NCI-H345 (cell line): ENCODE measurements around the gene HOXB6.

Experiments
- DNase-seq: peaks from one replicate; lab custom pipeline; 2025; lab: John Stamatoyannopoulos, UW

HOXB6 gene

DNA sequence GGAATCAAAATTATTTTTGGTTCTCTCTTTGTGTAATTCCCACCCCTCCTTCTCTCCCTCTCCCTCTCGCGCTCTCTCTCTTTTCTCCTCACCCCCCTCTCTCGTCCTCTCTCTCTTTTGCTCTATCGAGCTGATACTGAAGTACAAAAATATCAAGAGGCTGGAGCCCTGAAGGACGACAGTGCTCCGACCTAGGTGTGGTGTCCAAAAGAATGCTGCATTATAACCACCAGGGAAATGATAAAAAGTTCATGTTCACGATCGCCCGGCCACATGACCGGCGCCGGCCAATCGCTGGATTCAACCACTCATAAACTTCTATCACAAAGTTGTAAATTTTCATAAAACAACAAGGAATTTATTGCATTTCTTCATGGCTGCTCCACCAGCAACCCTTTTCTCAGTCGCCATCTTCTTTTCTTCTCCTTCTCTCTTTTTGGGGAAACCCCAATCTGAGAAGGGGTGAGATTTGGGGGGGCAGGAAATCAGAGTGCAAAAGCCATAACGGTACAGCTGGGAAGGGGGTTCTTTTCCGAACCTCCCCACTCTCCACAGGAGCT lies at the start of gene HOXB6:
Gene HOXB6 (minus strand): TSS at position 217 of the 560 bp plus-strand sequence. CDS start 6,836 bp downstream, outside the sequence.
- no peak for DNase-seq

DNA sequence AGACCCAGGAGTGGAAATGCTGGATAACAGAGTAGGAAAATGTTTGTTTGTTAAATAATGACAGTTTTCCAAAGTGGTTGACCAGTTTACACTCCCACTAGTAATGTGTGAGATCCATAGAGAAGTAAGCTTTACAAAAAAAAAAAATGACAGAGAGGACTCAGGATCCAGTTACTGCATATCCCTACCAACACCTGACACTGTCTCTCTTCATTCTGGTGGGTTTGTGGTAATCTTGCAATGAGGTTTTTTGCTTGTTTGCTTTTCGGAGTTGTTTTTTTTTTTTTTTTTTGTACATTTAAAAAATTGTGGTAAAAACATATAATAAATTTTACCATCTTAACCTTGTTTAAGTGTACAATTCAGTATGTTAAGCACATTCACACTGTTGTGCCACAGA lies 45.0 kb upstream of the HOXB6 start:
- no peak for DNase-seq

DNA sequence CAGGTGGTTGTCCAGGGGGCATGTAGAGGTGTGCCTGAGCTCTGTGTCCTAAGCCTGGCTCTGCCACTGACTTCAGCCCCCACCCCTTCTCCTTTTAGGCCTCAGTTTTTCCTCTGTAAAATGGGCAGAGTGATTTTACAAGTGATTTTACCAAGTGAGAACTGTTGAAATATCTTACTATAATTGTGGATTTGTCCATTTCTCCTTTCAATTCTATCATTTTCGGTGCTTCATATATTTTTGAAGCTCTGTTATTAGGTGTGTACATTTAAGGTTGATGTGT lies 43.1 kb upstream of the HOXB6 start:
- DNase-seq: no peak

DNA sequence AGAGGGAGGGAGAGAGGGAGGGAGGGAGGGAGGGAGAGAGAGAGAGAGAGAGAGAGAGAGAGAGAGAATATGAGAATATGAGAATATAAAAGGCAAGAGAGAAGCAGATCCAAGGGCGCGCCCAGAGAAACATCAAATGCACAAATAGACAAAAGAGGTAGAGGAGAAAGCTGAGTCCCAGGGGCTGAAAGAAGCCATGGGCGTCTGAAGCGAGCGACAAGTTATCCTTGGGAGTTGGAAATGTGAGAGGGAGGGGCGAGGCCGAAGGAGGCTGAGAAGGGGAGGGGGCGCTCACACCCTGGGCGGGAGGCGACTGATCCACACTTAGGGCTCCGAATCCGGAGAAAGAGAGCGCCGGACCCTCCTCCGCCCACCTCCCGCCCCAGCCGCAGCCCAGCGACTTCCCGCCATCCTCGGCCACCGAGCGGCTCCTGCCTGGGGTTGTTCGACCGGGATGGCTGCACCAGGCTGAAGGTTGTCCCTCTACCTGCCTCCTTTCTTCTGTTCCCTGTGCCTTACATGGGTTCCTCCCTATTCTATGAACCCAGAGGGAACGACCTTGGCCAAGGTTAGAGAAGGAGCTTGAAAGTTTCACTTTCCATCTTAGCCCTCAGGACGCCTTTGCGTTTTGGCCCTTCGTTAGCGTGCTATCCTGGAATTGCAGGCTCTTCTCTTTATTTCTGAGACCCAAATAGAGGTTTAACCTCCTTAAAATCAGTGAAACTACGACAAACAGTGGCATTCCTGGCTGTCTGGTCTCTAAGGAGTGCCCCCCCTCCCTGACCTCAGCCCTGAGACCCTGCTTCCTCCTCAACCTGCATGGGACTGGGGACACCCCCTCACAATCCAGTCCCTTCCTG lies 42.5 kb upstream of the HOXB6 start:
- no peak for DNase-seq

DNA sequence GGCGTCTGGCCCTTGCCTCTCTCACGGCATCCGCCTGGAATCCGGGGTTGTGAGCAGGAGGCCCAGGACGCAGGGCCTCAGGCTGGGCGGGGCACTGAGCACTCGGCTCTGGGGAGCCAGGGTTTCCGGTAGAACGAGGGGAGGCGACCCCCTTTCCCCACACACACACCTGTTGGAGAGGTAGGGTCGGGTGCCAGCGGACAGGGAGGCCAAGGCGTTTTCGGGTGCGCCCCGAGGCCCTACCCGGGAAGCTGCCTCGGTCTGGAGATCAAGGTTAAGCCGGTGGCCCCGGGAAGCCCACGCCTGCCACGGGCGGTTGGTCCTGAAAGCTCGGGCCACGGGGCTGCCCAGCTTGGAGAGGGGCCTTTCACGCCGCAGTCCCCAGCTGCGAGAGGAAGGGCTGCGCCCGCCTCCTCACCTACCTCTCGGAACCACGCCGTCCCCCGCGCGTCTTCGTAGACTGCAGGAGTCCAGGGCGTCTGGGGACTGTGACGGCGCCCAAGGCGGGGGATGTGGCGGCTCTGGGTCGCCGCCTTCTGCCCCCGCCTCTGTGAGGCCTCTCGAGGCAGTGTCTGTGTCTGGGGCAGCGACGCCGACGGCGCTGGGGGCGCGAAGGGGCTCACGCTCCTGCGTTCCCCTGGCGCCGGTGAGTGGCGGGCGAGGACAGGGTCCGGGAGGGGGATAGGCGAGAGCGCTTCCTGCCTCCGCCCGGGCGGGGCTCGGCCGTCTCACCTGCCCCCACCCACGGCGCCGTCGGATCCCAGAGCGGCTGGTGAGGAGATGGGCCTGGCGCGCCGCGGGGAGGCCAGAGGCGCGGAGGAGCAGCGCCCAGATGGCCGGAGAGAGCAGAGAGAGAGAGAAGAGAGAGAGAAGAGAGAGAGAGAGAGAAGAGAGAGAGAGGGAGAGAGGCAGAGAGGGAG lies 41.7 kb upstream of the HOXB6 start:
- DNase-seq: no peak

DNA sequence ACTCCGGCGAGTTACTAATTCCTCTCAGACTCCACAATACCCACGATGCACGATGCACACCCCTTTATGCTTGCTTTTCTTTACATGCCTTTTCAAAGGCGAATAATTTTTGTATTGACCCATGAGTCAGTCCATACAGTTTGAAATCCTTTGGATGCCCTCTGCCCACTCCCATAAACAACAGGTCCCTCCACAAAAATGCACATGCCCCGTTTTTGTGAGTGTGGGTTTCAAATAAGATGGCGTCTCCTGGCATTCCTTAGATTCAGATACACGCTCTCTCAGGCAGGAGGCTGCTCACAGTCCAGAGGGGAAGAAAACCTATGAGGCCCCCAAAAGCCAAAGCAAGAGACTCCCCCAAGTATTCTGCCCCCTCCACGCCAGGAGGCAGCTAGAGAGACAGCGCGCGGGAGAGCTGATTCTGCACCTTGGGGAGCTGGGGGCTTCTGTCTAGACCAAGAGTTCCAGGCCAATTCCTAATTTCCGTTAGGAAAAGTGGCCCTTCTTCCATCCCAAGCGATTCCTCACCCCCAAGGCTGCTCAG lies 40.9 kb upstream of the HOXB6 start:
- DNase-seq: no peak

DNA sequence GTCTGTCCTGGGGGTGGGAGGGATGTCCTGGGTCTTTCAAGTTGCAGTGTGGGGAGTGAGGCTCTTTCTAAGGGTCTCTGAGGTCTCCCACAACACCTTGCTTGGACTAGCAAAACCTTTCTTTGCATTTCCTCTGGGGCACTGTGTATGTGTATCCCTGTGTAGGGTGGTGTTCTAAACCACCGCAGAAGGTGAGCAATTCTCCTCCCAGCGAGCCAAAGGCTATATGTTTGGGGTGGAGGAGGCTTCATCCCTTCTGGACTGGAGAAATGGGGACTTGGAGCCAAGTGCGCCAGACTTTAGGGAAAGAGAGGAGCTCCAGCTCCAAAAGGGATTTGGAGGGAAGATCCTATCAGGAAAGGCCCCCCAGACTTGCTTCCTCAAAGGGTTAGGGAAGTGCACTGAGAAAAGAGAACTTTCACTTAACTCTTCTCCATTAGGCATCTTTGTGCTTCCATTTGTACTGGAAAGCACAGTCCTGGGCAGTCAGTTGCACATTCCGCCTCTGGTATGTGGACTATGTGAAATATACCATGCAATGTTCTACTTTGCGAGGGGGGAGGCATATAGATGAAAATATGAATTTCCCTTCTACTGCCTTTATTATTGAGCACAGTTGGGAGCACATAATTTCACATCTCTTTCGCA lies 40.2 kb upstream of the HOXB6 start:
- no peak for DNase-seq

DNA sequence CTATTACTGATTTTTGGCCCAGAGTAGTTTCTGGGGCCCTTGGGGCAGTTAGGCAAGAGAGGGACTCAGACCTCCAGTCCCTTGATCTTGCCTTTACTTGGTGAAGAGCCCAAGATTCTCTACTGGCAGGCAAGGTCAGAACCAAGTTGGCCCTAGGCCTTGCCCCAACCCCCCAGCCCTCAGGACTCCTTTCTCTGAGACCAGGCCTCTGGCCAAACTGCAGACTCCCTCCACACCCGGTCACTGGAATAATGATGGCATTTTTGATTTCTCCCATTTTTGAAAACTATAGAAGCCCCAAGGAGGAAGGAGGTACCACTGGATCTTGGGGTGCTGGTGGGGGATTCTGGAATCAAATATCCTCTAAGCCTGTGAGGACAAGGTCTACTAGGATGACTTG lies 39.4 kb upstream of the HOXB6 start:
- no peak for DNase-seq

DNA sequence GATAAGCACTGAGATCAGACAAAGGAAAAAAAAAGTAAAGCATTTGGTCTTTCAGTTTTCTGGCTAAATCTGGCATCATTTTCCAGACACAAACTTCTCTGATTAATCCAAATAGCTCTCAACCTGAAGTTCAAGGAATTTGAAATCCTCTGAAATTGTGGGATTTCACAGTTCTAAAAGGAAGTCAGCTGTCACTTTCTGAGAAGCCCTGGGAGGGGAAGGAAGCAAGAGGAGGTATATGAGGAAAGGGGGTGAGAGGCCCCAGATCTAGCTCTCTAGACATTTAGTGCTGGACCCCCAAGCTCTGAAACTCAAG lies 38.9 kb upstream of the HOXB6 start:
- DNase-seq: no peak

DNA sequence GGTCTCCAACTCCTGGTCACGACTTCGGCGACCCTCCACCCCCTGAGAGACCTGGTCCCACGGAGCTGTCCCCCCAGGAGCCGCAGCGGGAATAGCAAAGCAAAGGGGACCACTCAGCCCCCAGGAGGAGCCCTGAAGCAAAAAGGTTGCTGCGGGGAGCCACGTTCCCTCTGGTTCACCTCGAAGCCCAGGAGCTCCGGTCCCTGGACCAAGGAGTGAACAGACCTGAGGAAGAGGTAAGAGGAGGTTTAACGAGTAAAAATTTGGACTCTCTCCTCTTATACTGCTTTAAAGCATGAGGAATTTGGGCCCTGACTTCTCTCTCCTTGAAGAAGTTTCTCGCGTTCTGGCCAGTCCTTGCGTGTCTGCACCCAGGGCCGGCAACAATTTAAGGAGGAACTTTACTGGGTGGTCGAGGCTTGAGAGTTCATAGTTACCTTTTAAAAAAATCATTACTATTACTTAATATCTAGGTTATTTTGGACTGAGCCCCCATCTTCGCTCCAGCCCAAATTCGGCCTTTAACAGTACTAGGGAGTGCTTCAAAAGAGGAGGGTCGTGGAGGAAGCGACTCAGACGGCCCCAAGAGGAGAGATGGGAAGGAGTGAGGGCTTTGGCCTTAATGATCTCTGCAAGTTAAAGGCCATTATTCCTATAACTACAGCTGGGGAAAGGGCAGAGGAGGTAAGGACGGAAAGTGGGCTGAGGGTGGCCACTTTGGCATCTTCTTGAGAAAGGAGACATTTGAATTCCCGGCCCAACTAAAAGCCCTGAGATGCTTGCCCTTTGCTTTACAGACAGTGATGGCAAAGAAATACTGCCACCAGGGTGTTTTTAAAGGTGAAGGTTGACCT lies 38.3 kb upstream of the HOXB6 start:
- DNase-seq: no peak

DNA sequence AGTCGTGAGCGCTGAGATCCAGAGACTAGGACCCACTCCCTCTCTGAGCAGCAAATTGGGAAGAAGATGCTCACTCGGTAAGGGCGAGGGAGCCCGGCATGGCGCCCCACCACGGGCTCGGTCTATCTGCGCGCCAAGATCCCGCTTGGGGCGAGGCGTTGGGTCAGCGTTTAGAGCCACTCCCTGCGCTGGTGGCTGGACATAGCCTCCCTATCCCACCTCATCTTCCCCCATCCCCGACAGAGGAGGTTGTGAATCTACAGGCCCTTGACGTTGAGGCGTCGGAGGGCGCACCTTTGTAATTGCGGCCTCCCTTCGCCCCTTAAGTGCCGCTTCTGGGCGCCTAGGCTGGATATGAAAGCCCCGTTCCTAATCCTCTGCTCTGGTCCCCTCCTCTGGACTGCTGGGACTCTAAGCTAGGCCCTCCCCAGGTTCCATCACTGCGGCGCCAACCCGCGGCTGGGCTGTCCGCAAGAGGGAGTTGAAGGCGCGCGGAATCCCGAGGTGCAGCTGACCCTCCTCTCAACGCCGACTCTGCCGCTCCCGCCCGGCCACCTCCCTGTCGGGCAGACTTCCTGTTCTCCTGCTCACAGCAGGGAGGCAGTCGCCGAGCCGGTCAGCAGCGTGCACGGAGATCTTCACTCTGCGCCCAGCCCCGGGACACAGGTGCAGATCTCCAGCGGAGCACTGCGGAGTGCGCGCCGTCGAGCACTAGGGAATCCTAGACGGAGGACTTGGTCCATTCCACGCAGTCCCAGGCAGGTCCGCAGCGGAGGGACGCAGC lies 37.5 kb upstream of the HOXB6 start:
- no peak for DNase-seq

DNA sequence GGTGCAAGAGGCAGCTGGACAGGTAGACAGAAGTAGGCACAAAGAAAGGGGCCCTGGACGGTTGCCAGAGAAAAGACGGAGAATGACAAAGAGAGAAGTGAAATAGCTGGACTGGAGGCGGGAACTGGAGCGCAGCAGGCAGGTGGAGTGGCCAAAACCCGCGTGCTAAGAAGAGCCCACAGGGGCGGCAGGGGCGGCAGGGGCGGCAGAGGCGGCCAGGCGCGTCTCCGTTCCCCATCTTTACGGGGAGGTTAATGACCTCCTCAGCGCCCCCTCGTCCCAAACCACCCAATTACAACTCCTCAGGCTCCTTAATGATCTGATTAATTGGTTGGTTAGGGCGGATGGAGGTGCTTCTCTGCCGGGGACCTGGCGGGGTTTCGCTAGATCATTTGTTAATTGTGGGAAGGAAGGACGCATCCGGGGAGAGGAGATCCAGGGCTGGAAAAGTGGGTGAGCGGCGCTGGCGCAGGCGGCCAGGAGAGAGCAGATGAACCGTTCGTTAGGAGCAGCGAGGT lies 36.8 kb upstream of the HOXB6 start:
- no peak for DNase-seq

DNA sequence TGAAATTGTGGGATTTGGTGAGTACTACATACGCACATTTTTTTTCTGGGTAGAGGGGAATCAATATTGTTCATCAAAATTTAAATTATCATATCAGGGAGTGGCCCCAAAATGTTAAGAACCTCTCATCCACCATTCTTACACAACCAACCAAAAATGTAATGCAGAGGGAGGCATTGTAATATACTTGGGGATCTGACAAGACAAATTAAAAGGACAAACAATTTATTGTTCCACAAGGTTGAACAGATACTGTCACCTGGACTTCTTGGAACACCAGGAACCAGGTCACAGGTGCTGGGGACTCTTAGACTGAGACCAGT lies 36.0 kb upstream of the HOXB6 start:
- DNase-seq: no peak

DNA sequence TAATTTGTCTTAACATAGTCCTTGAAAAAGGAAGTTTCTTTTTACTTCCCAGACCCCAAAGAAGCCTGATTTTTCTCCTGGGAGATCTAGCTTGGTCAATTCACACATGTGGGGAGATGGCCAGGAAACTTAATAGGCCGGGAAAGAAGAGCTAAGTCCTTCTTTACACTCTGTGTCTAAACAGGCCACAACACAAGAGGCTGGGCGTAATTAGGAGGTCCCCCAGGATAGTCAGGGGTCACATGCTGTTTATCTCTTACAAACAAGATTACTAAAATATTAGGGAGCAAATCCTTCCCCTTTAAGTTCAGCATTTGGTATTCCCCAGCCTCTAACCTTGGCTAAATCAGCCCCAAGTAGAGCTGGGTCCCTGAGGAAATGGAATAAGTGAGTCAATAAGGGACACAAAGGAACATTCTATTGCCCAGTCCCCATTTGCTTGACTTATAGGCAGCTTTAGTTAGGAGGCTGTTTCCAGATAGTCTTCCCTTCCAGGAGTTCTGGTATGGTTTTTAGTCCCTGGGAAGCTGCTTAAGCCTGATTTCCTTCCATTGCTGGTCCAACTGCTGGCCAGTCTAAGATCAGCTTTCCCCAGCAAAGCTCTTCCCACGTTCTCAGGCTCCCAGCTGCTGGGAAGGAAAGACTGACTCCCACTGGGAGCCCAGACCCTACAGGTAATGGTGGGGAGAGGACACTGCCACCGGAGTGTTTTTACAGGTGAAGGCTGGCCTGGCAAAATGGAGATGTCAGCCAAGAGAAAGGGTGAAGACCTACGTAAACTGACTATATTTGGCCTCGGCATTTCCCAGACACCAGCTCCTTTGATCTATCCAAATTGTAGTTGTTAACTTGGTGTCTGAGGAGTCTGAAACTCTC lies 35.4 kb upstream of the HOXB6 start:
- DNase-seq: no peak

DNA sequence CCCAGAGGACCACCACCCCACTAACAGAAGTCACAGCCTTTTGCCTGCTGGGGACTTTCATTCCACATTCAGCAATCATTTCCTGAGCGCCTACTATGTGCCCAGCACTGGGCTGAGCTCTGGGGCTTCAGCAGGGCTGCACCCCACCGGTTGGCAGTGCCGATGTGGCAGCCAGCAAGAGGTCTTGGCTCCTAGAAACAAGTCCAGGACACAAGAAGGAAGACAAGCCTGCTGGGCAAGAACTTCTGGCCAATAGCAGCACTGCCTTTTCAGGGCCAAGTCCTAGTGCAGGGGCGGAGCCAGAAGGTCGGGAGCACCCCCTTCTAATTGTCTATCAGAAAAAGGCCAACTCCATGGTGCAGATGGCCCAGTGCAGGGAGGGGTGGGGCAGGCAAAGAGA lies 34.4 kb upstream of the HOXB6 start:
- no peak for DNase-seq

DNA sequence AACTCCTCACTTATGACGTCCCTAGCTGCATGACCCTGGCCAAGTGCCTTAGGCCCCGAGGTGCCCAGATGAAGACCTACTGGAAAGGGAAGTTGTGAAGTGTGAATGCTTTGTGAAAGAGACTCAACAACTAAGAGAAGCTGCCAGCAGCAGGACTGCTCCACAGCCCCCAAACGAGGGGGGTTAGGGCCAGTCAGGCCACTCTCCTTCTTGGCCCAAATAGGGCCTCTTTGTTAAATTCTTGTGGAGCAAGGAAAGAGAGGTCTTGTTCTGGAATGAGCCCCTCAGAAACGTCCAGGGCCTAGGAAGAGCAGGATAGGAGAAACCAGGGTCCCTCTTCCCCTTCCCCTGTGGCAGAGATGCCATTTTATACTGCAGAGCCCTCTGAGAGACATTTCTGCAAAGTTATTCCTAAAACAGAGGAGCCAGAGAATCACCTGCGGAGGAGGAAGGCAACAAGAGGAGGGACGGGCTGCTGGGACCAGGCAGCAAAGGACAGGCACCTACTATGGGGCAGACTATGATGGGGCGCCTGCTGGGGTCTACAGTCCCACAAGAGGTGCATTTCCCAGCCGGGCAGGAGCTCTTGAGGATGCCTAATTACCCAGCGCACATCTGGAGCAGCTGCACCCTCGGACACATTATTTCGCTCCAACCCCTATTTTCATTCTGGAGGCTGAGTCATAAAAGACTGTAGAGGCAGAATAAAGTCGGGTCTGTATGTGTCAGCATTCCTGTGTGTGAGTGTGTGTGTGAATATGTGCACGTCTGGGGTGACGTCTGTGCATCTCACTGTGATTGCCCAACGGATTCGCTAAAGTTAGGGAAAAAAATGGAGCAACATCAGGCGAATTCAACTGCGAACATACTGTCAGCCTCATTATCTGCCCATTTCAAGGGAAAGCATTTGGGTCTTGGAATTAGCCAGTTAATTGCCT lies 32.8 kb upstream of the HOXB6 start:
- DNase-seq: no peak

DNA sequence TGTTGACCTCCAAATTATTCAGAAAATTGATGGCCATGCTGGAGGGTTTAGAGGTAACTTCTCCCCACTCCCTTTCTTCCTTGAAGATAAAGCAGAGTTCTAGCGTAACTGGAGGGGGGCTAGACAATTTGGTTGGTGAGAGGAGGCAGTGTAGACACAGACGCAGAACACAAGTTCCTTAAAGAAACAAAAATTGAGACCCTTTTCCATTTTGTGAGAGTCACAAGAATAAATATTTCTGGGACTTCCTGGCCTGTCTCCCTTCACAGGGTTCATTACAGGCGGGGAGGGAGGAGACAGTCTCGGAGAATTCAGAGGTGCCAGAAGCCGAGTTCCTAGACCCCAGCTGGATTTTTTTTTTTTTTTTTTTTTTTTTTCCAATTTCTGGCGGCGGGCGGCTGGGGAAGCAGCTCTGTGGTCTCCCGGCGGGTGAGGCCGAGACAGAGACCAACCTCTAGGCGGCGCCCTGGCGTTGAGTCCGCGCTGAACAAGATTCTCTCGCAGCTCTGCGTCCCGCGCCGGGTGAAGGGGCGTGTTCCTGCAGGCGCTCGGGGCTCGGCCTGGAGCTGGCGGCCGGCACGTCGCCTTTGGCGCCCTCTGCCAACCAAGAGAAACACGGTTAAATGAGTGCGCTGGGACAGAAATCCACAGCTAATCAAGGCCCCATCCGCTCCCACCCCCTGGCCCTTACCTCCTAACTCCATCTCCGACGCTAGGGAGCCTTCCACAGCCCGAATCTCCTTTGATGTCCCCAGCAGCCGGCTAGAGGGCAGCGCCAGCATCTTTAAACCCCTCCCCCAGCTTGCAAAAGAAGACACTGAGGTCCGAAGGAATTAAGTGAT lies 31.6 kb upstream of the HOXB6 start:
- no peak for DNase-seq
